Measurements from ENCODE around the gene CMKLR1. TPM values are rescaled to one million over a fixed set of nuclear protein-coding genes. Genes with fewer than 3 reads are reported as not detected.

Gene CMKLR1
- total RNA-seq, 1 donor from 2014 or later = not detected

DNA sequence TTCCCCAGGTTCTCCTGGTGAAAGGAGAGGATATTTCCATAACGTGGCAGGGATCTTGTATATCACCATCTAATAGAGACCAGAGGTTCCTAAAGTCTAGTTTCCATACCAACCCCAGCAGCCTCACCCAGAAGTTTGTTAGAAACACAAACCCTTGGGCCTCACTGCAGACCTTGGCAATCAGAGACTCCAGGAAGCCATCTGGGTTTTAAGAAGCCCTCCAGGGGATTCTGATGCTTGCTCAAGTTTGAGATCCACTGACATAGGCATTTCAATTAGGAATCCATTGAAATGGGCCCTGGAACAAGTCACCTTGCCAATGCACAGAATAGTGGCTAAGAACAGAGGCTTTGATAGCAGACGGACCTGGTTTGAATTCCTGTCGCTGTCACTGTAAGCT is 2.2 kb upstream of the CMKLR1 start:
- H3K4me2 ChIP-seq = no peak overlapping the region
- no peak overlapping the region for H3K27ac Mint-ChIP-seq

DNA sequence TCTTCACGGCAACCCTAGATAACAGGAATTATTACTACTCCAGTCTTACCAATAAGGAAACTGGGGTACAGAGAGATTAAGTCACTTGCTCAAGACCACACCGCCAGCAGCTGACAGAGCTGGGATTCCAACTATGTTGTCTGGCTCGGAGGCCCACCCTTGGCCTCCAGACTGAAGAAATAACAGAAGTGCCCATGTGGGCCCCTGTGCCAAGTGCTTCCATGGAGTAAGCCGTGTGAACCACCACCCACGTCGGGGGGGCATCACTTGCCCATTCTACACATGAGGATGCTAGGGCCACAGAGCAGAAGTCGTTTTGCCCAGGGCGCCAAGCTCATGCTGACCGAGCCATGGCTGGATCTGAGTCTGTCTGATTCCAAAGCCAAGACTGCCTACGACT is 926 bp upstream of the CMKLR1 start:
- H3K4me3 ChIP-seq = no peak overlapping the region
- Mint-ChIP-seq H3K36me3 (no peaks in the 10 kb centered on the region), H3K9me3 (peaks cover 3% of the 10 kb centered on the region), H3K4me3 (no peak overlapping the region), H3K27ac (no peak overlapping the region), H3K4me1 (peaks cover 17% of the 10 kb centered on the region), H3K27me3 (ENCODE audit: insufficient read depth, low read depth) (peaks cover 16% of the 10 kb centered on the region)
- no peaks in the 10 kb centered on the region for H4K20me1 ChIP-seq (ENCODE audit: low read depth)
- TF ChIP-seq EZH2 (IDR thresholded peaks at IDR 0.05) (no peak), EZH2phosphoT487 (IDR thresholded peaks at IDR 0.05) (no peak)
- TF ChIP-seq, protein P1, sequence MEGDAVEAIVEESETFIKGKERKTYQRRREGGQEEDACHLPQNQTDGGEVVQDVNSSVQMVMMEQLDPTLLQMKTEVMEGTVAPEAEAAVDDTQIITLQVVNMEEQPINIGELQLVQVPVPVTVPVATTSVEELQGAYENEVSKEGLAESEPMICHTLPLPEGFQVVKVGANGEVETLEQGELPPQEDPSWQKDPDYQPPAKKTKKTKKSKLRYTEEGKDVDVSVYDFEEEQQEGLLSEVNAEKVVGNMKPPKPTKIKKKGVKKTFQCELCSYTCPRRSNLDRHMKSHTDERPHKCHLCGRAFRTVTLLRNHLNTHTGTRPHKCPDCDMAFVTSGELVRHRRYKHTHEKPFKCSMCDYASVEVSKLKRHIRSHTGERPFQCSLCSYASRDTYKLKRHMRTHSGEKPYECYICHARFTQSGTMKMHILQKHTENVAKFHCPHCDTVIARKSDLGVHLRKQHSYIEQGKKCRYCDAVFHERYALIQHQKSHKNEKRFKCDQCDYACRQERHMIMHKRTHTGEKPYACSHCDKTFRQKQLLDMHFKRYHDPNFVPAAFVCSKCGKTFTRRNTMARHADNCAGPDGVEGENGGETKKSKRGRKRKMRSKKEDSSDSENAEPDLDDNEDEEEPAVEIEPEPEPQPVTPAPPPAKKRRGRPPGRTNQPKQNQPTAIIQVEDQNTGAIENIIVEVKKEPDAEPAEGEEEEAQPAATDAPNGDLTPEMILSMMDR (IDR thresholded peaks at IDR 0.05) = no peak
- H3K36me3 ChIP-seq = no peaks in the 10 kb centered on the region
- no peaks in the 10 kb centered on the region for H3K79me2 ChIP-seq (ENCODE audit: low read depth)
- no peaks in the 10 kb centered on the region for H3K9me3 ChIP-seq (ENCODE audit: low read depth)
- no peak overlapping the region for H2AFZ ChIP-seq (replicated peaks)
- no peak overlapping the region for H3K4me2 ChIP-seq
- no peaks in the 10 kb centered on the region for H3F3A ChIP-seq (ENCODE audit: low read depth)
- peaks cover 10% of the 10 kb centered on the region for H3K4me1 ChIP-seq
- no peak for DNase-seq (ENCODE audit: low spot score)
- no peaks in the 10 kb centered on the region for H3K27me3 ChIP-seq
- no peak overlapping the region for H3K9ac ChIP-seq
- no peak overlapping the region for H3K27ac ChIP-seq

More for the DNA sequence above, 2.2 kb upstream of the CMKLR1 start:
- no peaks in the 10 kb centered on the region for H3K9me3 Mint-ChIP-seq
- no peak overlapping the region for H3K27ac ChIP-seq
- DNase-seq (ENCODE audit: low spot score) = no peak
- H3K4me3 Mint-ChIP-seq = no peak overlapping the region
- H3K27me3 ChIP-seq = no peaks in the 10 kb centered on the region
- no peaks in the 10 kb centered on the region for H3K36me3 ChIP-seq
- peaks cover 16% of the 10 kb centered on the region for H3K27me3 Mint-ChIP-seq (ENCODE audit: insufficient read depth, low read depth)
- H3K9me3 ChIP-seq (ENCODE audit: low read depth) = no peaks in the 10 kb centered on the region
- no peak overlapping the region for H3K9ac ChIP-seq
- no peak overlapping the region for H2AFZ ChIP-seq (replicated peaks)
- no peaks in the 10 kb centered on the region for H3K36me3 Mint-ChIP-seq
- no peaks in the 10 kb centered on the region for H3K79me2 ChIP-seq (ENCODE audit: low read depth)
- H3K4me1 ChIP-seq = peaks cover 15% of the 10 kb centered on the region
- TF ChIP-seq EZH2phosphoT487 (IDR thresholded peaks at IDR 0.05) = no peak
- H4K20me1 ChIP-seq (ENCODE audit: low read depth) = no peaks in the 10 kb centered on the region
- peaks cover 21% of the 10 kb centered on the region for H3K4me1 Mint-ChIP-seq
- H3F3A ChIP-seq (ENCODE audit: low read depth) = no peaks in the 10 kb centered on the region
- no peak overlapping the region for H3K4me3 ChIP-seq

DNA sequence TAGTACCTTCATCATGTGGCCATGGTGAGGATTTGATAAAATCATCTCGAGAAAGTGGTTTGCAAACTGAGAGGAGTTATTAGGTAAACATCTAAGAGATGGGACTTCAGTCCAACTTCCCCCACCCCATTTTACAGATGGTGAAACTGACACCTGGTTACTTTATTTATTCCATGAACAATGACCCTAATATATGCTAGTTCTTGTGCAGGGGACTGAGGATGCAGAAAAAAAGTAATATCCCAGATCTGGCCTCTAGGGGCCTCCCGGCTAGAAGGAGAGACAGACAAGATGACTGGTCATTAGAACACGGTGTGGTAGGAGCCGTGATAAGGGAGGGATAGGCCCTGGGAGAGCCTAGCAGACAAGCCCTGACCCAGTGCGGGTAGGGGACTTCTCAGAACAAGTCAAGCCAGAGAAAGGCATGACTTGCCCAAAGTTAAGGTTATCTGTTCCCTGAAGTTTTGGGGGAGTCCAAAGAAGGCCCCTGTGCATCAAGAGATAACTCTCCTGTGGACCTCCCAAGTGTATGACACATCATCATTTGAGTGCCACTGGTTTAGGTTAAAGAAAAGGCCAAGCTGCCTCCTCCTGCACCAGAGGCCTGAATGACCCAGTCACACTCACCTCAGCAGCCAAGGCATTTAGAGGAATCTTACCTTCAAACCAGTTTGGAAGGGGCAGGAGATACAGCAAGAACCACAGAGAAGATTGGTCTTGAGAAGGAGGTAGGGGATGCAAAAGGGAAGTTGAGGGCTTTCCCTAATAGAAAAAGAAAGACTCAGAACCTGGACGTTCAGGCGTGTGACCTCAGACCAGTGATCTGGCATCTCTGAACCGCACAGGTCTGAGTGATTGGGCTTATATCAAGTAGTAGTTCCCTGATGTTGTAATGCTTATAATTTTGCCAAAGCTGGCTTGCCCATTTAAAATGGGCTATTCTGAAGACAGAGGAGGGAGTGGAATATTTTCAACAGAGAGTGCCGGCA is 1.6 kb downstream of the CMKLR1 start:
- H3K27me3 ChIP-seq = no peaks in the 10 kb centered on the region
- peaks cover 3% of the 10 kb centered on the region for H3K9me3 Mint-ChIP-seq

More for the DNA sequence above, 1.6 kb downstream of the CMKLR1 start:
- H3K27me3 Mint-ChIP-seq (ENCODE audit: insufficient read depth, low read depth) = peaks cover 16% of the 10 kb centered on the region
- no peak overlapping the region for H3K4me3 ChIP-seq
- no peaks in the 10 kb centered on the region for H3K79me2 ChIP-seq (ENCODE audit: low read depth)
- TF ChIP-seq, protein P1 (IDR thresholded peaks at IDR 0.05) = peak; percentile 65
- TF ChIP-seq EZH2phosphoT487 (IDR thresholded peaks at IDR 0.05) (no peak), EZH2 (IDR thresholded peaks at IDR 0.05) (no peak)
- no peak overlapping the region for H3K27ac Mint-ChIP-seq
- peaks cover 6% of the 10 kb centered on the region for H3K4me1 ChIP-seq
- H2AFZ ChIP-seq (replicated peaks) = peak overlapping the region; percentile 32
- H3K27ac ChIP-seq = no peak overlapping the region
- H4K20me1 ChIP-seq (ENCODE audit: low read depth) = no peaks in the 10 kb centered on the region
- no peaks in the 10 kb centered on the region for H3K36me3 Mint-ChIP-seq
- H3K9me3 ChIP-seq (ENCODE audit: low read depth) = no peaks in the 10 kb centered on the region
- H3K36me3 ChIP-seq = no peaks in the 10 kb centered on the region
- no peak overlapping the region for H3K9ac ChIP-seq
- DNase-seq (ENCODE audit: low spot score) = peak; percentile 53
- H3K4me2 ChIP-seq = no peak overlapping the region
- H3K4me1 Mint-ChIP-seq = peaks cover 18% of the 10 kb centered on the region
- H3F3A ChIP-seq (ENCODE audit: low read depth) = no peaks in the 10 kb centered on the region
- H3K4me3 Mint-ChIP-seq = no peak overlapping the region

Data from neural progenitor cell (in vitro differentiated cells).